ENCODE measurements around the gene ENKD1.
A peak's percentile ranks its signal among the peaks of the same experiment; 100 is the strongest.

The ENKD1 gene

GRCh38 chr16:67673712-67674580 is 7.4 kb upstream of the ENKD1 start:
- TF ChIP-seq ZC3H10 (CRISPR knock-in tag; IDR thresholded peaks at IDR 0.05) (no peak), OSR1 (CRISPR knock-in tag; IDR thresholded peaks at IDR 0.05) (no peak), BACH2 (CRISPR knock-in tag; IDR thresholded peaks at IDR 0.05; ENCODE audit: borderline replicate concordance) (no peak), ZFP30 (CRISPR knock-in tag; IDR thresholded peaks at IDR 0.05) (no peak), ZNF70 (CRISPR knock-in tag; IDR thresholded peaks at IDR 0.05) (no peak), CREB5 (CRISPR knock-in tag; IDR thresholded peaks at IDR 0.05; ENCODE audit: low read depth) (no peak), ISL1 (CRISPR knock-in tag; IDR thresholded peaks at IDR 0.05) (no peak)
- ATAC-seq, result peak; percentile 58

- TF ChIP-seq ESRRG (CRISPR knock-in tag; IDR thresholded peaks at IDR 0.05), result no peak
- no peak for TF ChIP-seq RARB (CRISPR knock-in tag; IDR thresholded peaks at IDR 0.05)
- no peak for TF ChIP-seq ZNF565 (CRISPR knock-in tag; conservative IDR thresholded peaks at IDR 0.05; ENCODE audit: low read depth)
- TF ChIP-seq ZNF70 (CRISPR knock-in tag; IDR thresholded peaks at IDR 0.05), result no peak
- no peak for TF ChIP-seq GLIS3 (CRISPR knock-in tag; IDR thresholded peaks at IDR 0.05)
- no peak for TF ChIP-seq CSRNP3 (CRISPR knock-in tag; IDR thresholded peaks at IDR 0.05)
- TF ChIP-seq ZC3H10 (CRISPR knock-in tag; IDR thresholded peaks at IDR 0.05), result no peak
- TF ChIP-seq PATZ1 (CRISPR knock-in tag; IDR thresholded peaks at IDR 0.05; ENCODE audit: borderline replicate concordance), result no peak
- no peak for TF ChIP-seq TOX (CRISPR knock-in tag; IDR thresholded peaks at IDR 0.05; ENCODE audit: borderline replicate concordance)
- TF ChIP-seq BACH2 (CRISPR knock-in tag; IDR thresholded peaks at IDR 0.05; ENCODE audit: borderline replicate concordance), result no peak
- no peak for TF ChIP-seq CSDC2 (CRISPR knock-in tag; IDR thresholded peaks at IDR 0.05)
- no peak for TF ChIP-seq PPARA (CRISPR knock-in tag; IDR thresholded peaks at IDR 0.05; ENCODE audit: borderline replicate concordance)
- TF ChIP-seq ARNTL (CRISPR knock-in tag; IDR thresholded peaks at IDR 0.05; ENCODE audit: borderline replicate concordance, low read depth), result no peak
- no peak for TF ChIP-seq SNAI2 (CRISPR knock-in tag; IDR thresholded peaks at IDR 0.05)
- ATAC-seq, result peak; percentile 38
Observed at GRCh38 chr16:67672739-67673662, 6.5 kb upstream of the ENKD1 start.

GRCh38 chr16:67672306-67672705 is 5.8 kb upstream of the ENKD1 start:
- no peak for ATAC-seq
- TF ChIP-seq RARB (CRISPR knock-in tag; IDR thresholded peaks at IDR 0.05), result no peak
- TF ChIP-seq GLIS3 (CRISPR knock-in tag; IDR thresholded peaks at IDR 0.05), result no peak
- no peak for TF ChIP-seq PPARA (CRISPR knock-in tag; IDR thresholded peaks at IDR 0.05; ENCODE audit: borderline replicate concordance)
- no peak for TF ChIP-seq TOX (CRISPR knock-in tag; IDR thresholded peaks at IDR 0.05; ENCODE audit: borderline replicate concordance)
- TF ChIP-seq ZNF8 (CRISPR knock-in tag; IDR thresholded peaks at IDR 0.05), result no peak
- TF ChIP-seq POU6F1 (CRISPR knock-in tag; IDR thresholded peaks at IDR 0.05; ENCODE audit: borderline replicate concordance, low read depth), result no peak
- no peak for TF ChIP-seq TSHZ2 (CRISPR knock-in tag; IDR thresholded peaks at IDR 0.05)
- no peak for TF ChIP-seq OSR1 (CRISPR knock-in tag; IDR thresholded peaks at IDR 0.05)
- no peak for TF ChIP-seq CSRNP3 (CRISPR knock-in tag; IDR thresholded peaks at IDR 0.05)
- TF ChIP-seq CREB5 (CRISPR knock-in tag; IDR thresholded peaks at IDR 0.05; ENCODE audit: low read depth), result no peak
- TF ChIP-seq TCF4 (CRISPR knock-in tag; IDR thresholded peaks at IDR 0.05; ENCODE audit: borderline replicate concordance), result no peak

Measured in SK-N-SH treated with all-trans-retinoic acid at 6 μM for 48 hours (cell line).